VCaP (cell line): Measurements from ENCODE around the gene ZNF280A.
"Not testable (repeated sequence)": the region's sequence is repeated elsewhere in the genome, so short reads cannot be mapped to it uniquely, and the experiment has no call there.

ENCODE experiments used
- H3K27ac ChIP-seq: fragments of 450-650 bp; 2 replicates; pipeline ENCODE4 v1.5.1; 2017
- TF ChIP-seq, protein P1 (sequence below): fragments of 450-650 bp; conservative IDR thresholded peaks from 2 replicates; pipeline ENCODE4 v1.5.1; 2017; ENCODE audit warnings: mild to moderate bottlenecking, moderate library complexity

ZNF280A gene

DNA sequence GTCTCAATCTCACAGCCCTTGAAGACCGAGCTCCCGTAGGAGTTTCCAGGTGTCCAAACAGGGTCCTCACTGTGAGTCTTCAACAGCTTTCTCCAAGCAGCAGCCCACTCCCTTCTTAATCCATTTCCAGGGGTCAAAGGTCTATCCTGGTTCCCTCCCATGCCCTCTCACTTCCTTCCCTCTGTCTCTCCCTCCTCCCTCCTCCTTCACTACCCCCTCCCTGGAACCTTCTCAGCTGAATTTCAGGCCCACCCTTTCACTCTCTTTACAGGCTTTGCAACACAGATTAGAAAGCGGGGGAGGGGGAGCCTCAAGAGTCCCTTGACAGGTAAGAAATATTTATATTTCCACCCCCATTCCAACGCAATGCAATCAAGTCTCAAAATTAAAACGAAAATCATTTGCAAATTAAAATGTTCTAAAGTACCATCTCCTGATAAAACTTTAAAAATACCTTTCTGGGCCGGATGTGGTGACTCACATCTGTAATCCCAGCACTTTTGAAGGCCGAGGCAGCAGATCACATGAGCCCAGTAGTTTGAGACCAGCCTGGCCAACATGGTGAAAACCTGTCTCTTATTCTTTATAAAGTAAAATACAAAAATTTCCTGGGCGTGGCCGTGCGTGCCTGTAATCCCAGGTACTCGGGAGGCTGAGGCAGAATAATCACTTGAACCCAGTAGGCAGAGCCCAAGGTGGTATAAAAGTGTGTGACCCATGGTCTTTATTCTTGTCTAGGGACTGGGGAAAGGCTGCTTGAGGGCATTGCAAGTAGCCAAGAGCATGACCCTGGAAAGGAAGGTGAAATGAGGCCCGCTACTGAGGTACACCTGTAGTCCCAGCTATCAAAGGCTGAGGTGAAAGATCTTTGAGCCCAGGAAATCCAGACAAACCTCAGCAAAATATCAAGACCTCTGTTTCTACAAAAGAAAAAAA, 865 bp upstream of the ZNF280A start:
- no peak overlapping the region for H3K27ac ChIP-seq
- TF ChIP-seq, protein P1, sequence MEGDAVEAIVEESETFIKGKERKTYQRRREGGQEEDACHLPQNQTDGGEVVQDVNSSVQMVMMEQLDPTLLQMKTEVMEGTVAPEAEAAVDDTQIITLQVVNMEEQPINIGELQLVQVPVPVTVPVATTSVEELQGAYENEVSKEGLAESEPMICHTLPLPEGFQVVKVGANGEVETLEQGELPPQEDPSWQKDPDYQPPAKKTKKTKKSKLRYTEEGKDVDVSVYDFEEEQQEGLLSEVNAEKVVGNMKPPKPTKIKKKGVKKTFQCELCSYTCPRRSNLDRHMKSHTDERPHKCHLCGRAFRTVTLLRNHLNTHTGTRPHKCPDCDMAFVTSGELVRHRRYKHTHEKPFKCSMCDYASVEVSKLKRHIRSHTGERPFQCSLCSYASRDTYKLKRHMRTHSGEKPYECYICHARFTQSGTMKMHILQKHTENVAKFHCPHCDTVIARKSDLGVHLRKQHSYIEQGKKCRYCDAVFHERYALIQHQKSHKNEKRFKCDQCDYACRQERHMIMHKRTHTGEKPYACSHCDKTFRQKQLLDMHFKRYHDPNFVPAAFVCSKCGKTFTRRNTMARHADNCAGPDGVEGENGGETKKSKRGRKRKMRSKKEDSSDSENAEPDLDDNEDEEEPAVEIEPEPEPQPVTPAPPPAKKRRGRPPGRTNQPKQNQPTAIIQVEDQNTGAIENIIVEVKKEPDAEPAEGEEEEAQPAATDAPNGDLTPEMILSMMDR: no peak

DNA sequence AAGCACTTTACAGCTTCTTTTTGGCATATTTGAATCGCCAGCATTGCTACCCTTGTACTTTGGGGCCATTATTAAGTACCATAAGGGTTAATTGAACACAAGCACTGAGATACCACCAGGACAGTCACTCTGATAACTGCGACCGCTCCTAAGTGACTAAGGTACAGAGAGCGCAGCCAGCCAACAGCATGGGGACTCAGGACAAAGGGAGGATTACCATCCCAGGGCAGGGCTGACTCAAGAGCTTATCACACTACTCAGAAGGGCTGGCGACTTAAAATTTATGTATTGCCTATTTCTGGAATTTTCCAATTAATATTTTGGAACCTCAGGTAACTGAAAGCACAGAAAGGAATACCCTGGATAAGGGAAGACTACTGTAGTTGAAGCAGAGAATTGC, 479 bp downstream of the ZNF280A start:
- TF ChIP-seq, protein P1: no peak
- H3K27ac ChIP-seq: no peak overlapping the region

DNA sequence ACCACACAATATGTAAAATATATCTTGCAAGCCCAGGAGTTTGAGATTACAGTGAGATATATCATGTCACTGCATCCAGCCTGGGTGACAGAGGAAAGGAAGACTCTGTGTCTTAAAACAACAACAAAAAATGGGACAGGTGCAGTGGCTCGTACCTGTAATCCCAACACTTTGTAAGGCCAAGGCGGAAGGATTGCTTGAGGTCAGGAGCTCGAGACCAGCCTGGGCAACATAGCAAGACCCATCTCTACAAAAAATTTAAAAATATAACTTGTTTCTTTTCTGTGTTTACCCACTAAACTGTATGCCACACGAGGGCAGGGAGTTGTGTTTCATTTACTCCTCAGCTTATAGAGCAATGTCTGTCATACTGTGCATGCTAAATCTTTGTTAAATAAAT, 3.1 kb downstream of the ZNF280A start:
- TF ChIP-seq, protein P1: no peak

DNA sequence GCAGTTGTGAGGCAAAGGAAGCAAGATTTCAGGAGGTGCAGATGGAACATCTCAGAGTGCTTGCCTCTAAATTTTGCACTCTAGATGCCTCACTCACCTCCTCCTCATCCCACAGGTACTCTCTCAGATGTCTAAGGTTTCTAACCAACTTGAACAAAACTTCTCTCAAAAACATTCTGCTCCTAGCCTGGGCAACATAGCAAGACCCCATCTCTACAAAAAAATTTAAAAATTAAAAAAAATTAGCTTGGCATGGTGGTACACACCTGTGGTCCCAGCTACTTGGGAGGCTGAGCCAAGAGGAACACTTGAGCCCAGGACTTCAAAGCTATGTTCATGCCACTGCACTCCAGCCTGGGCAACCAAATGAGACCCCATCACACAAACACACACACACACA, 4.2 kb downstream of the ZNF280A start:
- TF ChIP-seq, protein P1: no peak

More for the DNA sequence above, 3.1 kb downstream of the ZNF280A start:
- no peak overlapping the region for H3K27ac ChIP-seq

DNA sequence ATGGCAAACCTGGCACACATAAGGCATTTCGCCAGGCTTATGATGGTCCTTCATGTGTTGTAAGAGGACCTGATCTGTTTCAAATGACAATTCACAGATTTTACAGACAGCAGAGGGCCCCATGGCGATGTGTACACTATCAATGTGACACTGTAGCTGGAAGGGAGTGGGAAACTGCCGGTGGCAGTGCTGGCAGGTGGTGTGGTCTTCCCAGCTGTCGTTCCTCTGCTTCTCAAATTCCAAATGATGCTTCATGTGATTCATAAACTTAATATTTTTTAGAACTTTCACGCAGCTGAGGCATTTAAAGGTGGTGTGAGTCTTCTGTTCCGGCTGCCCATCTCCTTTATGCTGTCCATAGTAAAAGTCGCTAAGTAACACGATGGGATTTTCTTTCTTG, 5.6 kb downstream of the ZNF280A start:
- not testable (repeated sequence) for H3K27ac ChIP-seq

More for the DNA sequence above, 4.2 kb downstream of the ZNF280A start:
- no peak overlapping the region for H3K27ac ChIP-seq

DNA sequence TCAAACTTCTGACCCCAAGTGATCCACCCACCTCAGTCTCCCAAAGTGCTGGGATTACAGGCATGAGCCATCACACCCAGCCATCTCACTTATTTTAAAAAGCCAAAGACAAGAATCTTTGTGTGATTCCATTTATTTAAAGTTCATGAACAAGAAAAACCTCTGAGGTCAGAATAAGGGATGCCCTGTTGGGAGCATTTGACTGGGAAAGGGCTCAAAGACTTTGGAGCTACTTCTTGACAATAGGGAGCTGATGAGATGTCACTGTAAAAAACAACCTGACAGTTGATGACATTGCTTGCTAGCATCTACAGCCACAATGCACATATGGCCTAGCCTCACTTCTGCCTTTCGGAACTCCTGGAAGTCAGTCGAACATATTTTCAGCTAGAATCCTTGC, 6.5 kb downstream of the ZNF280A start:
- H3K27ac ChIP-seq: no peak overlapping the region
- TF ChIP-seq, protein P1: no peak

DNA sequence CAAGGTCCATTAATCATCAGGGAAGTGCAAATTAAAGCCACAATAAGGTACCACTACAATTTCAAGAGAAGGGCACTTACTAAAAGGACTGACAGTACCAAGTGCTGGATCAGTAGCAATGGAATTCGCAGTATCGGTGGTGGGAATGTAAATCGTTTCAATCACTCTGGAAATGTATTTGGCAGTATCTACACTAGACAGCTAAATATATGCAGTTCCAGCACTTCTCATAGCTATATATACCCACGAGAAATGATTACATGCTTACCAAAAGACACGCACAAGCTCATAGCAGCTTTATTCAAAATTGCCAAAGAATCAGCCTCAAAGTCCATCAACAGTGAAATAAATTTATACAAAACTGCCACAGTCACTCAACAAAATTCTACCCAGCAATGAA, 7.1 kb downstream of the ZNF280A start:
- TF ChIP-seq, protein P1: no peak
- H3K27ac ChIP-seq: no peak overlapping the region

DNA sequence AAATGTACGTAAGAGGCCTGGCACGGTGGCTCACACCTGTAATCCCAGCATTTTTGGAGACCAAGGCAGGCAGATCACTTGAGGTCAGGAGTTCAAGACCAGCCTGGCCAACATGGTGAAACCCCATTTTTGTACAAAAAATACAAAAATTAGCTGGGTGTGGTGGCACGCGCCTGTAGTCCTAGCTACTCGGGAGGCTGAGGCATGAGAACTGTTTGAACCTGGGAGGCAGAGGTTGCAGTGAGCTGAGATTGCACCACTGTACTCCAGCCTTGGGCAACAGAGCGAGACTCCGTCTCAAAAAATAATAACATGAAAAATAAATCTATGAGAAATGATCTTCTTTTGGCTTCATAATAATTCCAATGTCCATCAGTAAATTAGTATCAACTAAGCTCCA, 9.2 kb downstream of the ZNF280A start:
- H3K27ac ChIP-seq: not testable (repeated sequence)

DNA sequence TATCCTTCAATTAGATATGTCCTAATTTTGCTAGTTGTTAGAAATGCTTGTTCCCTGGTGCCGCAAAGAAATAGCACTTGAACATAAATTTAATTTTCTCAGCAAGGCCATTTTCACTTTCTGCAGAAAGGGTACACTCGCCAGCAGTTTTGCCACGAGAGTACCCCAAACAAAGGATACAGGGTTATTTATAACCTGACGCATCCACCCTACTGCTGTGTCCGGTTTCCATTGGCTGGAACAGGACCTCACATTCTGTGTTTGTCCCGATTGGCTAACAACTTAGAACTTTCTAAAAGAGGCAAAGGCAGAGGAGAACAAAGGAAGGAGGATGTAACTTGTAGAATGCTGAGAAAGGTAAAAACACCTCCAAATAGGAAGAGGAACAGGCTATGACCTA, 10.2 kb downstream of the ZNF280A start:
- not testable (repeated sequence) for H3K27ac ChIP-seq
